ENCODE measurements around the gene SLC22A3.

DNA sequence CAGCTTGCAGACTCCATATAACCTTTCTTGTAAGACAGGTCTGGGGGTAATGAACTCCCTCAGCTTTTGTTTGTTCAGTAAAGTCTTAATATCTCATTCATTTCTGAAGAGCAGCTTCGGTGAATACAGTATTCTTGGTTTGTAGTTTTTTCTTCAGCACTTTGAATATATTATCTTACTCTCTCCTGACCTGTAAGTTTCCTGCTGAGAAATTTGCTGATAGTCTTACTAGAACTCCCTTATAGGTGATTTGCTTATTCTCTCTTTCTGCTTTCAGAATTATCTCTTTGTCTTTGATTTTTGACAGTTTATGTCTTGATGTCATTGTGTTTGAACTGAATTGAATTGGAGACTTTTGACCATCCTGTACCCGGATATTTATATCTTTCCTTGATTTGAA lies 35.3 kb upstream of the SLC22A3 start:
- TF ChIP-seq, protein P1, sequence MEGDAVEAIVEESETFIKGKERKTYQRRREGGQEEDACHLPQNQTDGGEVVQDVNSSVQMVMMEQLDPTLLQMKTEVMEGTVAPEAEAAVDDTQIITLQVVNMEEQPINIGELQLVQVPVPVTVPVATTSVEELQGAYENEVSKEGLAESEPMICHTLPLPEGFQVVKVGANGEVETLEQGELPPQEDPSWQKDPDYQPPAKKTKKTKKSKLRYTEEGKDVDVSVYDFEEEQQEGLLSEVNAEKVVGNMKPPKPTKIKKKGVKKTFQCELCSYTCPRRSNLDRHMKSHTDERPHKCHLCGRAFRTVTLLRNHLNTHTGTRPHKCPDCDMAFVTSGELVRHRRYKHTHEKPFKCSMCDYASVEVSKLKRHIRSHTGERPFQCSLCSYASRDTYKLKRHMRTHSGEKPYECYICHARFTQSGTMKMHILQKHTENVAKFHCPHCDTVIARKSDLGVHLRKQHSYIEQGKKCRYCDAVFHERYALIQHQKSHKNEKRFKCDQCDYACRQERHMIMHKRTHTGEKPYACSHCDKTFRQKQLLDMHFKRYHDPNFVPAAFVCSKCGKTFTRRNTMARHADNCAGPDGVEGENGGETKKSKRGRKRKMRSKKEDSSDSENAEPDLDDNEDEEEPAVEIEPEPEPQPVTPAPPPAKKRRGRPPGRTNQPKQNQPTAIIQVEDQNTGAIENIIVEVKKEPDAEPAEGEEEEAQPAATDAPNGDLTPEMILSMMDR (IDR thresholded peaks at IDR 0.05; ENCODE audit: low read depth, low read length): no peak
- TF ChIP-seq POLR2A (IDR thresholded peaks at IDR 0.05; ENCODE audit: extremely low read depth, insufficient read length) (no peak), MYC (IDR thresholded peaks at IDR 0.05; ENCODE audit: low read depth, low read length) (no peak)
- TF ChIP-seq, protein P2, sequence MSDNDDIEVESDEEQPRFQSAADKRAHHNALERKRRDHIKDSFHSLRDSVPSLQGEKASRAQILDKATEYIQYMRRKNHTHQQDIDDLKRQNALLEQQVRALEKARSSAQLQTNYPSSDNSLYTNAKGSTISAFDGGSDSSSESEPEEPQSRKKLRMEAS (IDR thresholded peaks at IDR 0.05; ENCODE audit: low read depth, low read length): no peak

All from NB4 (cell line).